Nephron progenitor cell (in vitro differentiated cells): ENCODE data around the gene RNU1-1.
"Not testable (repeated sequence)": the region's sequence is repeated elsewhere in the genome, so short reads cannot be mapped to it uniquely, and the experiment has no call there.

Experiments used
- DNase-seq: peaks from one replicate; pipeline ENCODE4 v3.0.0; 2021
- H3K27ac Mint-ChIP-seq: 2 replicates; pipeline ENCODE4 v1.8.0; 2021; ENCODE audit warnings: mild to moderate bottlenecking, moderate library complexity, mixed read lengths
- H3K27me3 Mint-ChIP-seq: 2 replicates; pipeline ENCODE4 v1.8.0; 2021; ENCODE audit warnings: mild to moderate bottlenecking, low read depth, mixed read lengths; ENCODE audit not compliant: poor library complexity
- H3K36me3 Mint-ChIP-seq: 2 replicates; pipeline ENCODE4 v1.8.0; 2021; ENCODE audit warnings: low read depth, mixed read lengths
- H3K4me1 Mint-ChIP-seq: 2 replicates; pipeline ENCODE4 v1.8.0; 2021; ENCODE audit warnings: mixed read lengths
- H3K4me3 Mint-ChIP-seq: 2 replicates; pipeline ENCODE4 v1.8.0; 2021; ENCODE audit warnings: mild to moderate bottlenecking, moderate library complexity, mixed read lengths
- H3K9me3 Mint-ChIP-seq: 2 replicates; pipeline ENCODE4 v1.8.0; 2021; ENCODE audit warnings: mild to moderate bottlenecking, moderate library complexity, mixed read lengths

Gene RNU1-1

DNA sequence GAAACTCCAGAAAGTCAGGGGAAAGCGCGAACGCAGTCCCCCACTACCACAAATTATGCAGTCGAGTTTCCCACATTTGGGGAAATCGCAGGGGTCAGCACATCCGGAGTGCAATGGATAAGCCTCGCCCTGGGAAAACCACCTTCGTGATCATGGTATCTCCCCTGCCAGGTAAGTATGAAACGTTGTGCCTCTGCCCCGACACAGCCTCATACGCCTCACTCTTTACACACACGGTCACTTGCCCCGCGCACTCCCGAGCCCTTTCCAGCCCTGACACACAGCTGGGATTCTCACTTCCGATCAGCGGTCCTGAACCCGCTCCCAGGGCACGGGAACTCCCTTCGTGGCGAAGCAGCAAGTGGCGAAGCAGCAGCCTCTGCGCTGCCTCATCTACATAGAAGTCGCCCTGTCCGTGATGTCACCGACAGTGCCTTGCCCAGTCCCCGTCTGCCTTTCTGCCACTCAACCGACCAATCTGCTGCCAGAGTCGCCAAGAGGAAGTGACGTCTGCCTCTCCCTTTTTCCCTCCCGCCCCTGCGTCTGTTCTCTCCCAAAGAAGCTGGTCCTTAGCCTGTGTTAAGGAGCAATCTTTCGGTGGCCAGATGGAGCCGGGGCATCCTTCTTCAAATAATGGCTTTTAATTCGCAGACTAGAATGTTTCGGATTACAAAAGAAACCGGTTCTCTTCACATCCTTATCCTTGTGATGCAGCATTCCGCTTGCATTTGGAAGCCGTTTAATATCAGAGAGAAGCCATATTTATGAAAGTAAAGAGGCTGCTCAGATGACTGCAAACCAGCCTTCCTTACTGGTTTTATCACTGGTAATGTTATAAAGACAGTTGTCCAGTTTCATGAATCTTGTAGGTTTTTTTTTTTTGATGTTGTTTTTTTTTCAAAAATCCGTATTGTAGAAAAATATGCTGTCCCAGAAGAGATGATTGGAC is at the start of gene RNU1-1:
RNU1-1 (minus strand) TSS at position 179 of the 949 bp plus-strand sequence.
- not testable (repeated sequence) for H3K9me3 Mint-ChIP-seq, H3K4me3 Mint-ChIP-seq, H3K27ac Mint-ChIP-seq, H3K36me3 Mint-ChIP-seq
- peaks cover 11% of the 10 kb centered on the region for H3K4me1 Mint-ChIP-seq
- H3K27me3 Mint-ChIP-seq, result peaks cover 31% of the 10 kb centered on the region
- DNase-seq, result peak; percentile 70

DNA sequence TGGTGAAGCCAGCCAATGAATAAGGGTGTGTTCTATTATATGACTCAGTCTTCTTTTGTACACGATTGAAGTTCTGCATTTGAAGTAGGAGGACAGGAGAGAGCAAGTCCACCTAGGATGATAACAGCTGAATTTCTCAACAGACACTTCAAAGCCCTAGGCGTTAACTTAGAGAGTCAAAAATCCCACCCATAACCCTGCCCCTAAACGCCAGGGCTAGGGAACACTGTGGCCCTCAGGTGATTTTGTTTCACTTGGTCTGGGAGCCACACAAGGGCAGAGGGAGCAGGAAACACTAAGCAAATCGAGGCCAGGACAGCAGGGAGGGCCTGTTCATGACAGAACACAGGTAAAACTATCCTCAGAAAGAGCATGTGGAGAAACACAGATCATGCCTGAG is 47.0 kb upstream of the RNU1-1 start:
- H3K27me3 Mint-ChIP-seq, result not testable (repeated sequence)

DNA sequence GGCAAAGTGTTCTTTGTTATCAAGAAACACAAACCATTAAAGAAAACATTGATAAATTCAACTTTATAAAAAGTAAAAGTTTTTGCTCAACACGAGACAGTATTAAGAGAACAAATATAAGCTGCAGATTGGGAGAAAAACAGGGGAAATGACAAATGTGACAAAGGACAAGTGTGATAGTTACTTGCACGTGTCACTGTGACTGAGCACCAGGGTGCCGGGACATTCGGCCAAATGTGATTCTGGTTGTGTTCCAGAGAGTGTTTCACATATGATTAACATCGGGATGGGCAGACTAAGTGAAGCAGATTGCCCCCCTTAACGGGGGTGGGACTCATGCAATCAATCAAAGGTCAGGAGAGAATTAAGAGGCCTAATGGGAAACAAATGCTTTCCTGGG is 46.4 kb upstream of the RNU1-1 start:
- not testable (repeated sequence) for H3K4me3 Mint-ChIP-seq, H3K27ac Mint-ChIP-seq, H3K9me3 Mint-ChIP-seq, H3K36me3 Mint-ChIP-seq, H3K27me3 Mint-ChIP-seq, DNase-seq, H3K4me1 Mint-ChIP-seq

More for the DNA sequence above, 47.0 kb upstream of the RNU1-1 start:
- not testable (repeated sequence) for H3K9me3 Mint-ChIP-seq, H3K4me1 Mint-ChIP-seq, H3K36me3 Mint-ChIP-seq, H3K27ac Mint-ChIP-seq, H3K4me3 Mint-ChIP-seq, DNase-seq

DNA sequence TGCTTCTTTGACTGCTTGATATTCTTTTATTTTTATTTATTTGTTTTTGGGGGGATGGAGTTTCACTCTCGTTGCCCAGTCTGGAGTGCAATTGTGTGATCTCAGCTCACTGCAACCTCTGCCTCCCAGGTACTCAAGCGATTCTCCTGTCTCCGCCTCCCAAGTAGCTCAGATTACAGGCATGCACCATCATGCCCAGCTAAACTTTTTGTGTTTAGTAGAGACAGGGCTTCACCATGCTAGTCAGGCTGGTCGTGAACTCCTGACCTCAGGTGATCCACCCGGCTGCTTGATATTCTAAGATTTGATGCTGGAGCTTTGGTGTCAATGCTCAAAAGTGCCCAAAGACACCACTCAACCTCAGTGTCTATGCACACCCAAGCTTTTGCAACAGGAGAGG is 45.6 kb upstream of the RNU1-1 start:
- H3K27me3 Mint-ChIP-seq, H3K27ac Mint-ChIP-seq, DNase-seq, H3K4me1 Mint-ChIP-seq, H3K4me3 Mint-ChIP-seq, H3K36me3 Mint-ChIP-seq, H3K9me3 Mint-ChIP-seq: not testable (repeated sequence)

DNA sequence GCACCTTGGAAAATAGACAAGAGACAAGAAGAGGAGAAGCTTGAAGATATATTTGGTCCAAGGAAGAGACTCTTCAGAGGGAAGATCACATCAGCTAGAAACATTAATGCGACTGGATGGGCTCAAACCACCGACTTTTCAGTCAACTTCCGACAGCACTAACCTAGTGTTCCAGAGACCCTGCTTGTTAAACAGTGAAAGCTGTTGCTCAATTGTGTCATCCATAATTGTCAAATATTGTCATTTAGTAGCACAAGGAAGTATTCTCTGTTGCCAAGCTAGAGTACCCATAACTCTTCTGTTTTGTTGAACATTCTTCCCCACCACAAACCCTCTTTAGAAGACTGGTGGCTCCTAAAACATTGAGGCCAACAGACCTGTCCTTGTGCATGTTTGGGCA is 42.9 kb upstream of the RNU1-1 start:
- H3K27ac Mint-ChIP-seq, H3K4me3 Mint-ChIP-seq: not testable (repeated sequence)

DNA sequence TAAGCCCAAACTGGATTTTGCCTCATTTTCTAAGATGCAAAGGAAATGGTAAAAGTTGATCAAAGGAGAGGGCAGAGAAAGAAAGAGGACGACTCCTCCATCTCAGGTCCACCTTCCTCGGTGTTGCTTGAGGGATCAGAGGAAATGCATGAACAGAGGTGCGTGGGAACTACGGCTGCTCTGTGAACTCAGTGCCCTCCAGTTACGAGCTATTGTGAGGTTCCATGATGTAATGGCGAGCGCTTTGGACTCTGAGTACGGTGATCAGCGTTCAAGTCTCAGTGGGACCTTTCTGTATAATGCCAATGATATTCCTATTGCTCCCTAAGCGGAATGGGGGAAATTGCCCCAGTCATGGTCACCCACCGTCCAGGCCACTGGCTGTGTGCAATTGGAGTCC is 39.2 kb upstream of the RNU1-1 start:
- H3K4me3 Mint-ChIP-seq, H3K27ac Mint-ChIP-seq, DNase-seq, H3K27me3 Mint-ChIP-seq, H3K4me1 Mint-ChIP-seq, H3K9me3 Mint-ChIP-seq, H3K36me3 Mint-ChIP-seq: not testable (repeated sequence)

More for the DNA sequence above, 42.9 kb upstream of the RNU1-1 start:
- not testable (repeated sequence) for H3K36me3 Mint-ChIP-seq, H3K9me3 Mint-ChIP-seq, DNase-seq, H3K27me3 Mint-ChIP-seq, H3K4me1 Mint-ChIP-seq

DNA sequence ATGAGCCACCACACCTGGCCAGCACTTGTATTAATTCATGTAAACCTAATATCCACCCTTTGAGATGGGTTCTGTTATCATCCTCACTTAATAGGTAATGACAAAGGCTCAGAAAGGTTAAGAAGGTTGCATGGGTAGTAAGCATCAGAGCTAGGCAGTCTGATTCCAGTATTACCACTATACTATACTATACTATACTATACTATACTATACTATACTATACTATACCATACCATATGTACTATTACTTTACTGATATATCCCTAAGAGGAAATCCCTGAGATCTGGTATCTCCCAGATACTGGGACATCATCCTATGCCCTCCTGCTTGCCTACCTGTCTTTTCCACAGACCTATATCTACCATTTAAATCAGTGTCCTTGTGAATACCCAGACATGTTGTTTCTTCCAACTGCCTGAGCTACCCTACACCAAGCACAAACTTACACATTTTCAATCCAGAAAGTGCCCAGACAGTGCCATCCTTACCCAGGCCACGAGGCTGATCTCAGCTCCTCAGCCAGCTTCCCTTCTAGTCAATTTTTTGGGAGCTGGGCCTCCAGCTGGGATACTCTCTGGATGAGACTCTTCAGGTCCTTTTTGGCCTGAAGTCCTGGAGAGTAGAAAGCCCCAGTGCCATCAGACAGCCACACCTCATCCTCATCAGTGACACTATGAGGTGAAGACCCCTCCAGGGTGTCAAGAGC is 36.3 kb upstream of the RNU1-1 start:
- not testable (repeated sequence) for H3K4me1 Mint-ChIP-seq, H3K9me3 Mint-ChIP-seq, H3K36me3 Mint-ChIP-seq

DNA sequence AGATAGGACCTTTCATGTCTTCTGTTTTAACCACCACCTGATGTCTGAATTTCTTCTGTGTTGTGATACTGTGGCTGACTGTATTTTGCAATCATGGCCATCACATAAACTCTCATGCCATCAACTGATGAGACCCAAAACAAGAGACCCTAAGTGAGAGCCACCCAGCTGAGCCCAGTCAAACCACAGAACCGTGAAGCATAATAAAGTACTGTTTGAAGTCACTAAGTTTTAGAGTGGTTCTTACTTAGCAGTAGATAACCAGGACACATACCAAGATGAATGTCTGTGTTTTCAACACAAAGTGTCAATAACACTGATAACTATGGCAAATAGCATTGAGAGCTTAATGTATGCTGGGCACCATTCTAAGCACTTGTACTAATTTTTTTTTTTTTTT is 35.5 kb upstream of the RNU1-1 start:
- H3K4me1 Mint-ChIP-seq, H3K27ac Mint-ChIP-seq, H3K36me3 Mint-ChIP-seq, DNase-seq, H3K4me3 Mint-ChIP-seq: not testable (repeated sequence)
- H3K9me3 Mint-ChIP-seq, result peaks cover 10% of the 10 kb centered on the region
- H3K27me3 Mint-ChIP-seq, result peaks cover 30% of the 10 kb centered on the region

More for the DNA sequence above, 36.3 kb upstream of the RNU1-1 start:
- not testable (repeated sequence) for H3K4me3 Mint-ChIP-seq, DNase-seq, H3K27ac Mint-ChIP-seq
- peaks cover 22% of the 10 kb centered on the region for H3K27me3 Mint-ChIP-seq

DNA sequence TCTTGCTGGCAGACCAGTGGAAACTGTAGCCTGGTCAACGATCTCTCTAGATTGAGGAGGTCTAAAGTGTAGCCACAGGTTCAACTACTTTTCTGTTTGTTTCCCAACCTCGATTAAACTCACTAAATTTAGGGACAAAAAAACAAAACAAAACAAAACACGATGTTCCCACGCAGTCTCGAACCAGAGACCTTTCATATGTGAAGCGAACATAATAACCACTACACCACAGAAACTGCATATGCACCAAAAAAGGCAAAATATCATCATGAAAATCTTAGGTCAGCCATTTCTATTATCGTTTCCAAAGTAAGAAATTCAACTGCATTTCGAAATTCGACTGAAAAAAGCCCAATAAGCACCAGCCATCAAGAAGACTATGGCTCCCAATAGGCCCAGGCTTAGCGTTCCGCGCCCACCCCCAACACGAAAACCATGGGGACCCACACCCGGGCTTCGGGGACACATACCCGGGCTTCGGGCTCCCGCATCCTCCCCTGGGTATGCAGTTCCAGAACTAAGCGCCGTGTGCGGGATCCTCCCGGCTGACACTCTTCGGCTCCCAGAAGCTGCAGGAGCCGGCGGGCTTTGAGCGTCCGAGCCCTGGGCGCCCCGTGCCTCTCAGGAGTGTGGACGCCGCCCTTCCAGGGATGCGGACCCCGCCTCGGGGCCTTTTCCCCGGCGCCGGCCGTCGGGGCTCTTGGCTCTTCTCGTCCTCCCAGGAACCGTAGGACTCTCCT is 33.6 kb upstream of the RNU1-1 start:
- DNase-seq, H3K36me3 Mint-ChIP-seq, H3K4me3 Mint-ChIP-seq, H3K27ac Mint-ChIP-seq, H3K4me1 Mint-ChIP-seq: not testable (repeated sequence)
- Mint-ChIP-seq H3K27me3 (peaks cover 40% of the 10 kb centered on the region), H3K9me3 (peaks cover 12% of the 10 kb centered on the region)

DNA sequence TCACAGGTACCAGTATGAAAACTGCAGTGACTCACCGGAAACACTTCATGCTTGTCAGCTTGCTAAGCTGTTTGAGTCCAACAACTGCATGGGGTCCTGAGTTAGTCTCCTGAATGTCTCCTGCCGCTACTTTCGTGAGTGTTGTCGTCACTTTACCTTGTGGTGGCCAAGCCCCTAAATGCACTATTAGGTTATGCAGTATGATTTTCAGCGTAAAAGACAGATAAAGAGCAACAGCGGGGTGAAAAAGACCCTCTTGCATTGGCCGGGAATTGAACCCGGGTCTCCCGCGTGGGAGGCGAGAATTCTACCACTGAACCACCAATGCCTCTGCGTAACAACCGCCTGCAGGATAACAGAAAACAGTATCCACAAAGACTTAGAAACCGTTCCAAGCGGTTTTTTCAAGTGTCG is 31.6 kb upstream of the RNU1-1 start:
- not testable (repeated sequence) for H3K4me1 Mint-ChIP-seq, H3K27ac Mint-ChIP-seq, H3K36me3 Mint-ChIP-seq
- peak overlapping the region; percentile 36 for H3K4me3 Mint-ChIP-seq
- H3K9me3 Mint-ChIP-seq, result peaks cover 12% of the 10 kb centered on the region
- H3K27me3 Mint-ChIP-seq, result peaks cover 43% of the 10 kb centered on the region
- DNase-seq, result peak; percentile 82

DNA sequence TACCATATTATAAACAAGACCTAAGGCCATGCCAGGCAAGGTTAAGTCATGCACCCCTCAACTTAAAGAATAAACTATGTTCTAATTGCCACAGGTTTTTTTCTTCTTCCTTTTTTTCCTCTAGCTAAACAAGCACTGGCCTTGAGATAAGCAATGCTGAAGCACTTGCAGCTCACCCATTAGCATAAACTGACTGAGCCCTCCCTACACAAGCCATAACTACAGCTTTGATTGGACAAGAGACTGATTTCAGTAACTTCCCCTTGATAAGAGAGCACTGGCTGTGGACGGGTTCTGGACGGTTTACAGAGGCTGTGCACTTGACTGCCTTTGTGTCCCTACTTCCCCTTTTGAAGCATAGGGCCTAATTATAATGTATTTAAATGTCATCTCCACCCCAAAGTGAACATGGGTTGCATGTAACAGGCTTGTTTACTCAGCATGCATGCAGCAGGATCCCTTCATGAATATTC is 26.4 kb upstream of the RNU1-1 start:
- not testable (repeated sequence) for H3K27ac Mint-ChIP-seq, H3K9me3 Mint-ChIP-seq, DNase-seq, H3K36me3 Mint-ChIP-seq, H3K4me3 Mint-ChIP-seq
- H3K4me1 Mint-ChIP-seq, result peaks cover 12% of the 10 kb centered on the region
- peaks cover 30% of the 10 kb centered on the region for H3K27me3 Mint-ChIP-seq

DNA sequence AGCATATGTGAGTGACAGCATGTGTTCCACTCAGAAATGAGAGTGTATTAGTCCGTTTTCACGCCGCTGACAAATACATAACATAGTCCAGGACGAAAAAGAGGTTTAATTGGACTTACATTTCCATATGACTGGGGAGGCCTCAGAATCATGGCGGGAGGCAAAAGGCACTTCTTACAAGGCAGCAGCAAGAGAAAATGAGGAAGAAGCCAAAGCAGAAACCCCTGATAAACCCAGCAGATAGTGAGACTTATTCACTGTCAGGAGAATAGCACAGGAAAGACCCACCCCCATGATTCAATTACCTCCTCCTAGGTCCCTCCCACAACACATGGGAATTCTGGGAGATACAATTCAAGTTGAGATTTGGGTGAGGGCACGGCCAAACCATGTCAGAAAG is 23.4 kb upstream of the RNU1-1 start:
- not testable (repeated sequence) for H3K4me3 Mint-ChIP-seq, H3K27ac Mint-ChIP-seq, DNase-seq, H3K36me3 Mint-ChIP-seq, H3K9me3 Mint-ChIP-seq
- H3K4me1 Mint-ChIP-seq, result peaks cover 15% of the 10 kb centered on the region
- H3K27me3 Mint-ChIP-seq, result peaks cover 31% of the 10 kb centered on the region

DNA sequence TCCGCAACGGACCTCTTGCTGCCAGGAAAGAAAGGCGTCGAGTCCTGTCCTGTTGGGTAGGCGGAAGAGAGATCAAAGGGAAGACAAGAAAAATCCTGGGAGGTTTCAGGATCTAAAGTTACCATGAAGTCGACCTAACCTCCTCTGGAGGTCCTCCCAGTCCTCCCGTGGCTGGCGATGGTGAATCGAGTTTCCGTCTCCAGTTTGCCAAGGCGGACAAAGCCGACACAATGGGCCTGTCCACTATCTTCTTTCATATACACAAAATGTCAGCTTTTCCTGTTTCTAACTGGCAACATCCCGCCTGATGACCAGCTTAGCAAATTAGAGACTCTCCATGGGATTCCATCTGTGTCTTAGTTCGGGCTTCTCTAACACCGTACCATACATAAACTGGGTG is 22.7 kb upstream of the RNU1-1 start:
- H3K4me3 Mint-ChIP-seq, result peak overlapping the region; percentile 68
- not testable (repeated sequence) for H3K27ac Mint-ChIP-seq, H3K9me3 Mint-ChIP-seq, H3K36me3 Mint-ChIP-seq, DNase-seq
- peaks cover 21% of the 10 kb centered on the region for H3K4me1 Mint-ChIP-seq
- H3K27me3 Mint-ChIP-seq, result peaks cover 35% of the 10 kb centered on the region

DNA sequence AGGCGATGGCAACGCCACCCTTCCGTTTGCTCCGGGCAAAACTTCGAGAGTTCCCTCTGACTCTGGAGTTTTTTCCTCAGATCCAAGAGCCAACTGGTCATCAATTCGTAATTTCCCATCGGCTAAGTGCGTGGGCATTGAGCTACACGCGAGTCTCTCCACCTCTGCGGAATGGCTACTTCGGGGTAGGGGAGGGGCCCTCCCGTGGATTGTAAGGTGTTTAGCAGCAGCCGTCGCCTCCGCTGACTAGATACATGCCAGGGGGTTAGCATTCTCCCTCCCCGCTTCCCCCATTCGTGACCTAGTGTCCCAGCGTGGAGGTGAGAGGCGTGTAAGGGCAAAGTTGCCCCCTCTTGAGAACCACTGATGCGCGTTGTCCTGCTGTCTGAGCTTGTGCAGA is 21.8 kb upstream of the RNU1-1 start:
- Mint-ChIP-seq H3K4me3 (peak overlapping the region; percentile 88), H3K27me3 (peaks cover 39% of the 10 kb centered on the region), H3K4me1 (peaks cover 24% of the 10 kb centered on the region)
- H3K9me3 Mint-ChIP-seq, H3K36me3 Mint-ChIP-seq, H3K27ac Mint-ChIP-seq, DNase-seq: not testable (repeated sequence)
